Measurements from ENCODE around the gene CEPT1. TPM values are rescaled to one million over a fixed set of nuclear protein-coding genes. Genes with fewer than 3 reads are reported as not detected.

CEPT1 gene
- polyA plus RNA-seq, 1 of the 3 experiments (the other 2 are of a cell fraction) = 11.6 TPM

- Histone ChIP-seq H3K27ac (ENCODE audit: low read depth in 2 of 2, low read length in 1 of 2) (no peak overlapping the region), H3K9ac (no peak overlapping the region), H3K27me3 (ENCODE audit: insufficient read depth) (no peaks in the 10 kb centered on the region), H2AFZ (ENCODE audit: low read depth) (no peak overlapping the region), H3K36me3 (replicated peaks in 1 of 2; ENCODE audit: control insufficient read depth in 1 of 2, insufficient read depth in 2 of 2, low read length in 1 of 2) (no peaks in the 10 kb centered on the region), H3K9me2 (no peaks in the 10 kb centered on the region), H3K4me3 (ENCODE audit: low read depth in 2 of 2, low read length in 1 of 2) (no peak overlapping the region), H3K4me1 (ENCODE audit: control insufficient read depth in 1 of 2, insufficient read depth in 2 of 2, low read depth in 1 of 2, low read length in 1 of 2) (peaks cover 0 to 12% of the 10 kb centered on the region in 2 experiments; a peak in 2 of 4 replicates), H3K4me2 (no peak overlapping the region), H4K20me1 (ENCODE audit: insufficient read depth) (no peaks in the 10 kb centered on the region), H3K79me2 (ENCODE audit: insufficient read depth) (no peaks in the 10 kb centered on the region), H3F3A (replicated peaks; ENCODE audit: insufficient read depth) (no peaks in the 10 kb centered on the region), H3K9me3 (no peaks in the 10 kb centered on the region)
- TF ChIP-seq, protein P1, sequence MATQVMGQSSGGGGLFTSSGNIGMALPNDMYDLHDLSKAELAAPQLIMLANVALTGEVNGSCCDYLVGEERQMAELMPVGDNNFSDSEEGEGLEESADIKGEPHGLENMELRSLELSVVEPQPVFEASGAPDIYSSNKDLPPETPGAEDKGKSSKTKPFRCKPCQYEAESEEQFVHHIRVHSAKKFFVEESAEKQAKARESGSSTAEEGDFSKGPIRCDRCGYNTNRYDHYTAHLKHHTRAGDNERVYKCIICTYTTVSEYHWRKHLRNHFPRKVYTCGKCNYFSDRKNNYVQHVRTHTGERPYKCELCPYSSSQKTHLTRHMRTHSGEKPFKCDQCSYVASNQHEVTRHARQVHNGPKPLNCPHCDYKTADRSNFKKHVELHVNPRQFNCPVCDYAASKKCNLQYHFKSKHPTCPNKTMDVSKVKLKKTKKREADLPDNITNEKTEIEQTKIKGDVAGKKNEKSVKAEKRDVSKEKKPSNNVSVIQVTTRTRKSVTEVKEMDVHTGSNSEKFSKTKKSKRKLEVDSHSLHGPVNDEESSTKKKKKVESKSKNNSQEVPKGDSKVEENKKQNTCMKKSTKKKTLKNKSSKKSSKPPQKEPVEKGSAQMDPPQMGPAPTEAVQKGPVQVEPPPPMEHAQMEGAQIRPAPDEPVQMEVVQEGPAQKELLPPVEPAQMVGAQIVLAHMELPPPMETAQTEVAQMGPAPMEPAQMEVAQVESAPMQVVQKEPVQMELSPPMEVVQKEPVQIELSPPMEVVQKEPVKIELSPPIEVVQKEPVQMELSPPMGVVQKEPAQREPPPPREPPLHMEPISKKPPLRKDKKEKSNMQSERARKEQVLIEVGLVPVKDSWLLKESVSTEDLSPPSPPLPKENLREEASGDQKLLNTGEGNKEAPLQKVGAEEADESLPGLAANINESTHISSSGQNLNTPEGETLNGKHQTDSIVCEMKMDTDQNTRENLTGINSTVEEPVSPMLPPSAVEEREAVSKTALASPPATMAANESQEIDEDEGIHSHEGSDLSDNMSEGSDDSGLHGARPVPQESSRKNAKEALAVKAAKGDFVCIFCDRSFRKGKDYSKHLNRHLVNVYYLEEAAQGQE (IDR thresholded peaks at IDR 0.05; ENCODE audit: low read depth, low read length) = no peak
- TF ChIP-seq EZH2phosphoT487 (IDR thresholded peaks at IDR 0.05; ENCODE audit: borderline replicate concordance, low read depth) (no peak), RXRA (IDR thresholded peaks at IDR 0.05; ENCODE audit: borderline replicate concordance, low read depth) (no peak), IRF3 (IDR thresholded peaks at IDR 0.05; ENCODE audit: low read depth, low read length) (no peak), MXI1 (IDR thresholded peaks at IDR 0.05; ENCODE audit: low read depth, low read length) (no peak), POLR2AphosphoS5 (IDR thresholded peaks at IDR 0.05; ENCODE audit: low read depth, low read length) (no peak), YY1 (IDR thresholded peaks at IDR 0.05; ENCODE audit: low read depth) (no peak), SMC3 (IDR thresholded peaks at IDR 0.05; ENCODE audit: low read depth, low read length) (no peak), RCOR1 (IDR thresholded peaks at IDR 0.05; ENCODE audit: low read length) (no peak), TCF12 (IDR thresholded peaks at IDR 0.05) (no peak), NRF1 (IDR thresholded peaks at IDR 0.05; ENCODE audit: low read depth, low read length) (no peak), CTCF (IDR thresholded peaks at IDR 0.05) (no peak), JUND (IDR thresholded peaks at IDR 0.05) (no peak), MAX (IDR thresholded peaks at IDR 0.05; ENCODE audit: low read depth) (no peak), CHD2 (IDR thresholded peaks at IDR 0.05; ENCODE audit: low read length, partially characterized antibody) (no peak), FOSL2 (IDR thresholded peaks at IDR 0.05; ENCODE audit: borderline replicate concordance, low read depth) (no peak)
- TF ChIP-seq, protein P2, sequence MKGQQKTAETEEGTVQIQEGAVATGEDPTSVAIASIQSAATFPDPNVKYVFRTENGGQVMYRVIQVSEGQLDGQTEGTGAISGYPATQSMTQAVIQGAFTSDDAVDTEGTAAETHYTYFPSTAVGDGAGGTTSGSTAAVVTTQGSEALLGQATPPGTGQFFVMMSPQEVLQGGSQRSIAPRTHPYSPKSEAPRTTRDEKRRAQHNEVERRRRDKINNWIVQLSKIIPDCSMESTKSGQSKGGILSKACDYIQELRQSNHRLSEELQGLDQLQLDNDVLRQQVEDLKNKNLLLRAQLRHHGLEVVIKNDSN (IDR thresholded peaks at IDR 0.05; ENCODE audit: borderline replicate concordance, low read depth) = no peak
- ChIA-PET CTCF (interaction anchor here (0.8 to 10.2 kb wide), 4 partner anchors 11 to 182 kb away, joined by 3 to 161 read pairs (median 3); no protein-coding TSS in a partner anchor), POLR2A (no interaction called here)
- DNase-seq = no peak
- 0% methylated on average over 2 of the region's 2 CpGs for WGBS (ENCODE audit: low lambda C conversion rate)
These were observed 81.2 kb downstream of the CEPT1 start for GRCh38 chr1:111221276-111221632.
